ENCODE data around the gene TOMM22.

- TF ChIP-seq CTCF (IDR thresholded peaks at IDR 0.05; ENCODE audit: extremely low read depth in 1 of 2, insufficient read depth in 1 of 2, low read depth in 1 of 2, low read length in 2 of 2): no peak
- TF ChIP-seq POLR2A (IDR thresholded peaks at IDR 0.05; ENCODE audit: low read depth, low read length): no peak
- TF ChIP-seq, protein P1, sequence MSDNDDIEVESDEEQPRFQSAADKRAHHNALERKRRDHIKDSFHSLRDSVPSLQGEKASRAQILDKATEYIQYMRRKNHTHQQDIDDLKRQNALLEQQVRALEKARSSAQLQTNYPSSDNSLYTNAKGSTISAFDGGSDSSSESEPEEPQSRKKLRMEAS (IDR thresholded peaks at IDR 0.05; ENCODE audit: insufficient read depth, insufficient read length): no peak
- no peak for TF ChIP-seq POLR2AphosphoS5 (IDR thresholded peaks at IDR 0.05; ENCODE audit: insufficient read depth, low read depth, low read length)
- no peak for TF ChIP-seq EZH2 (IDR thresholded peaks at IDR 0.05; ENCODE audit: borderline replicate concordance, low read depth, low read length, severe bottlenecking)
- TF ChIP-seq JUN (IDR thresholded peaks at IDR 0.05; ENCODE audit: borderline replicate concordance, insufficient read depth, insufficient read length, low read depth): no peak
Measured at GRCh38 chr22:38730411-38730871, 48.7 kb downstream of the TOMM22 start.

All from endothelial cell of umbilical vein (primary cell).